Measurements from ENCODE around the gene TCF20.

TCF20 gene

DNA sequence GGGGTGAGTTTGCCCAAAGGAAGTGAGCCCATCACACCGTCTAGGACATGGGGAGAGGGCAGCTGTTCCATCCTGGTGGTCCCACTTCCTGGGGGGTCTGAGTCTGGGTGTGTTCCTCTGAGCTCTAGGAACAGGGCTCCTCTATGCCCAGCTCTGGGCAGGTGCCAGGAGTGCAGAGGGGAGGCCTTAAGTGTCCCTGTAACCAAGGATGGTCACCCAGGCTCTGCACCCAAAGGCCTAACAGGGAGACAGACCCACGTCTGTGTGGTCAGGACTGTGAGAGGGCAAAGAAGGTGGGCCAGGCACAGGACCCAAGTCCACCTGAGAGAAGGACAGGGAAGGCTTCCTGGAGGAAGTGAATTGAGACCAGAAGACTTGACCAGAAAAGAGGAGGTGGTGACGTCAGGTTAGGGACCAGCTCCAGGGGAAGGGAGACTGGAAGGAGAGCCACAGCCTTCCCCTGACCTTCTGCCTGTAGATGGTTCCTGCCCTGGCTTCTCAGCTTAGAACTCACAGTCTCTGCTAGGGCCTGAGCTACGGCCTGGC, 11.3 kb upstream of the TCF20 start:
- DNase-seq: no peak

DNA sequence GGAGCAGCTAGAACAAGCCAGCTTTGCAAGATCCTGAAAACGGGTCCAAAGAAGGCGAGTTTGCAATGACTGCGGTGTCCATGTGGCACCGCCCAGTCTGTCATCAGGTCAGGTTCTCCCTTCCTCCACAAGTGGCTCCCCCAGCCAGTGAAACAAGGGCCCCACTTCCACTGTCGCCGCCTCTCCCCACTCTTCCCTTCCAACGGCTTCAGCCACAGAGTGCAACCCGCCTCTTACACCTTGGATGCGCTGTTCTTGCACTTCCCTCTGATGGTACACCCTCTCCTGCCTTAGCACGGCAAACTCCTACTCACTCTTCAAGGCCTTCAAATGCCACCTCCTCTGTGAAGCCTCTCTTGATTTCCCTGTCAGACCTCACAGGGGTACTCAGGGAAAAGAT, 10.8 kb upstream of the TCF20 start:
- no peak for DNase-seq

GRCh38 chr22:42280836-42281235, 10.4 kb upstream of the TCF20 start:
- no peak for DNase-seq

DNA sequence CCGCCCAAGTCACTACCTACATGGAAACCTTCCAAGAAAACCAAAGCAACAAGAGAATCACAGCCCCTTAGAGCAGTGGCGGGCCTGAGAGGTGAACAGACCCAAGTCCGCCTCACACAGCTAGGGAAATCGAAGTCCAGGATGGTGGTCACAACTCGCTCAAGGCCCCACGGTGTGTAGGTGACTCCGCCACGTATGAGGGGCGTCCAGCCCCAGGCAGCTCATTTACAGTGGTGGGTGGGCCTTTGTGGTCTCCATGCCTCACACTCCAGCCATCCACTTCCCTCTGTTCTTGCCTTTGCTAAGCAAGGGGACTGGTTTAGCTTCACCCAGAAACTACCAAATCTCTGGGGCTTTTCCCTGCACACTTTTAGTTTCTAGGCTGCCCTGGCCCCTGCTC, 9.7 kb upstream of the TCF20 start:
- DNase-seq: no peak

- DNase-seq: no peak
These were observed 9.1 kb upstream of the TCF20 start for GRCh38 chr22:42279425-42280020.

DNA sequence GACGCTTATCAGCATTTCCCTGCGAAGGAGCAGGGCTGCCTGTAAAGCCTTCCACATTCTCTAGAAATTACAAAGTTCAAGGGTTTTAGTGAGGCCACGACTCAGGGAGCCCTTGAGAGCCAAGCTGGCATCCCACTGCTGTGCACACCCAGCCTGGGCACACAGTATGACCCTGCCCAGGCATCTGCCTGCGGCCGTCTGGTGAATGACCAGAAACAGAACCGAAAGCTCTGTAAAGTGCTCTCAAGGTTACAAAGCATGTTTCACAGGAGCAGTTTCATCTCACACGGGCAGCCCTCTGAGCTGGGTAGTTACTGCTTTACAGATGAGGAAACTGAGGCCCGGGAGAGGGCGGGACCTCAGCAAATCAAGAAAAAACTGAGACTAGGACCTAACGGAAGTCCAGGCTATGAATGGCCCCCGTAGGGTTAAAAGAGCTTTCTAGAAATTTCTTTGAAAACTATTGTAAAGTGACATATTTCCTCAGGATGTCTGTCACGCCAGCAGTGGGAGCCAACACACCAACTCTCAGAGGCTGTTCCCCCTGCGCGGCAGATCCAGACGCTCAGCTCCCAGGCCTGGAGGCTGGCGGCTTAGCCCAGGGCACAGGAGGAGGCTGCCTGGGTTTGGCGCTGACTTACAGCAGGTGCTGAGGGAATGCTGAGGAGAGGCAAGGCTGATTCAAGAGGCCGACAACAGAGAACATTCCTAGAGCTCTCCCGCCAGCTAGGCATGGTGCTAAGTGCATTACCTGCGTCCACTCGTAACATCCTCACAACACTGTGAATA, 7.7 kb upstream of the TCF20 start:
- DNase-seq: no peak

GRCh38 chr22:42277232-42277753, 6.8 kb upstream of the TCF20 start:
- DNase-seq: no peak

GRCh38 chr22:42275970-42276369, 5.5 kb upstream of the TCF20 start:
- DNase-seq: no peak

DNA sequence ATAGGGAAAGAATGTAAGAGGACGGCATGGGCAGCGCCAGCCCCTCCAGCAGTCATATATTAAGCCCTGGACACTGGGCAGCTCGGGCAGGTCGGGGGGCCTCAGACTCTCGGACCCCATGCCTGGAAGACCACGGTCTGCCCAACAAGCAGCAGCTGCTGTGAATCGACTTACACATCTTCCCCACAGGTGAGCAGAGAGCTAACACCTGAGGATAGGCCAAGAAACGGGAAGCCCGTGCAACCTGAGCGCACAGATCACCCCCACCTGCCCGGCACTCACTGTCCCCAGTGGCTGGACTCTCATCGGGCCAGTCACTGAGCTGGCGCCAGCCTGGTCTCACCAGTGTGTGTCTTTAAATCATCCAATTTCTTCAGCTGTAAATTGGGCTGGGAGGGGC, 4.7 kb upstream of the TCF20 start:
- DNase-seq: no peak

- no peak for DNase-seq
These were observed 3.5 kb upstream of the TCF20 start for GRCh38 chr22:42273855-42274451.

GRCh38 chr22:42272431-42272999, 2.1 kb upstream of the TCF20 start:
- no peak for DNase-seq

DNA sequence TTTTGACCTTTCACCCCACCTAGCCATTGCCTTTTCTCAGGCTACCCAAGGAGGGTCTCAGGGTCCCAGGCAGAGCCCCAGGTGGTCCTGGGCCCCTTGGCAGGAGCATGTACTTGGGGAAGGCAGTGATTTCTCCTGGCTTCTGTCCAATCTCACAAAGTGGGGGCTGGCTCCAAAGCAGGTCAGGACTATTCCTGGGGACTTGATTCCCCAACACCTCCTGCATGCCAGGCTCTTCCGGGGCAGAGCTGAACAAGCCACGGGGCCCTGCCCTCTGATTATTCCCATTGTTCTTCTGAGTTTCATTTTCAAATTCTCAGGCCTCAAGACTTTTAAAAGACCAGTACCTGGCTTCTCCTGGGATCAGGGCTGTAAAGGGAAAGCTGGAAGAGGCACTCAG, 1.5 kb upstream of the TCF20 start:
- DNase-seq: no peak

- no peak for DNase-seq
These were observed 849 bp upstream of the TCF20 start for GRCh38 chr22:42271191-42271813.

DNA sequence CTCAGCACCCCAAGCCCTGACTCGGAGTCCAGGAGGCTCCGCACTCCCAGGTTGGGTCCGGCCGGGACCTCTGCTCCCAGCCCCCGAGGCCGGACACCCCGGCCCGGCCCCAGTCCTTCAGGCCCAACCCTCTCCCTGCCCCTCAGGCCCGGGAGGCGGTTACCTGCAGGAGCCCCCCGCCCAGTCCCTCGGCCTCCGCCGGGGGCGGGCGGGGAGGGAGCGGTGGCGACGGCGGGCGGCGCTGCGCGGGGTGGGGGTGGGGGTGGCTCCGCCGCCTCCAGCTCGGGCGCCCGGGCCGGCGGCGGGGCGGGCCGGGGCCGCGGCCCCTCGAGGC, 310 bp downstream of the TCF20 start:
- no peak for DNase-seq

DNA sequence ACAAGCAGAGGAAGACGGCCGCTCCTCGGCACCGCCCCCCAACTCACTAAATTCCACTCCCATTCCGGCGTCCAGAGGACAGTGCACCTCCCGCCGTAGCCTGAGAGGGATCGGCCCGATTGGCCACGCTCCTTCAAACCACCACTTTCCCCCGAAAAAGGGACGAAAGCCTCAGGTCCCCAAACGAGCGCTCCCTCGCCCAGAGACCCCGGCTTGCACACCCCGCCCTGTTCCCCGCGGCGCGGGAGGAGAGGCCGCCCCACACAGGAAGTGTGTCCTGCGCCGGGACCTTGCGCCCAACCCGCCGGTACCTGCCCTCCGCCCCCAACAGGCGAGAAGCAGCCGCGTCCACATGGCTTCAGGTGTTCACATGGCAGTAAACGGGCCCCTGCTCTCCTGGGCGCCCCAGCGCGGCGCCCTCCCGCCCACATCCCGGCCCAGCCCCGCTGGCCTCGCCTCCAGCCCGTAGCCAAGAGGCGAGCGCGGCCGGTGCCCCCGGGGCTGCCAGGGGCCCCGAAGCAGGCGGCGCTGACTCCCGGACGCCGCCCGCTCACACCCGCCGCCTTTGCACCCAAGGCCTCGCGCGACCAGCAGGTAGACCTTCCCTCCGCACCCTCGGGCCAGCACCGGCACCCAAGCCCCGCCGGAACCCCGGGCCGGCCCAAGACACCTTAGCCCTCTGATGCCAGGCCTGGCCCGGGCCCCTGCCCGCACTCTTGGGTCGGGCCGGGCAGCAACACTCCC, 849 bp downstream of the TCF20 start:
- peak; percentile 82 for DNase-seq

DNA sequence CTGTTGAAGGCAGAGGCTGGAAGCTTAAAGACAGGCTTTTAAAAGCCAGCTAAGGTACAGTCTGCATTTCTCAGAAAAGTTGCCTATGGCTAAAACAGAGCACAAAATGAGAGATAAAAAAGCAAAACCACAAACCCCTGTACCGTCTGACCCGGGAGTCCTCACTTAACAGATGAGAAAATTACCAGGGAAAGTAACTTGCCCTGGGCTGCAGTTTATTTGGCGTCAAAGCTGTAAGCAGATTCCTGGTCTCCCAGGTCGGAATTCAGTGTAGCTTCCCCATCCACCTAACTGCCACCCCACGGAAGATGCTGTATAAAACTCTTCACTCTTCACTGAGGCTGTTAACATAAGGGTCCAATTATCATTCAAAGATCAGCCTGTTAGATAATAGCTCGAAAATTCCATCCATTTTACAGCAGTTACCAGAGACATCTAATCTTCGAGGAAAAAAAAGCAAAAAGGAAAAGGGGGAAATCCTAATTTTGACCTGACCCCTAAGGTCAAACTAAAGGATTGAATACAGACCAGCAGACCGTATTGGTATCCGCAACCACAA, 1.5 kb downstream of the TCF20 start:
- DNase-seq: no peak

DNA sequence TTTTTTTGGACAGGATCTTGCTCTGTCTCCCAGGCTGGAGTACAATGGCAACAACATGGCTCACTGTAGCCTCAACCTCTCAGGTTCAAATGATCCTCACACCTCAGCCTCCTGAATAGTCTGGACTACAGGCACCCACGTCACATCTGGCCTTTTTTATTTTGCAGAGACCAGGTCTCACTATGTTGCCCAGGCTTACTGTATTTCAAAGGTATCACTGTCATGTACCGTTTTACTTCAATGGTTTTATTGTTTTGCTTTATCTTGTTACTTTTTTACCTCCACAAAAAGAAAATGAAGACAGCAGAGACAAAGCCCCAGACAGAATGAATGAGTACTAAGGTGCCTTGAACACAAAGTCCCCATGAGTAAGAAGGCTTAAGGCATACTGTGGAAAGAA, 5.1 kb downstream of the TCF20 start:
- no peak for DNase-seq

GRCh38 chr22:42263944-42264343, 6.5 kb downstream of the TCF20 start:
- no peak for DNase-seq

DNA sequence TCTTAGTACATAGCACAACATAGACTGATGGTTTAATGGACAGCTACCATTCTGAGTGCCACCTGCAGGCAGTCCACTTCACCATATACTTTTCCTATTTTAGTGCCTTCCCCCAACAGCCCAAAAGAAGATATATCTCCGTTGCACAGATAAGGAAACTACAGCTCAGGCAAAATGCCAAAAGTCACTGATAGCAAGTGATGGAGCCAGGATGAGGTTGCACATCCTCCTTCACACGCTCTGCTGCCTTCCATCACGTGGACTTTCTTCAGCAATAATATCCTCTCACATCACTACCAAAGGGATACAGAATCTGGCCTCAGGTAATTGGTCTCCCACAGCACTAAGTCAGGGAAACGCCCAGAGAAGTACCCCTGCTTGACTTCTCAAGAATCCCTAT, 7.5 kb downstream of the TCF20 start:
- DNase-seq: no peak

DNA sequence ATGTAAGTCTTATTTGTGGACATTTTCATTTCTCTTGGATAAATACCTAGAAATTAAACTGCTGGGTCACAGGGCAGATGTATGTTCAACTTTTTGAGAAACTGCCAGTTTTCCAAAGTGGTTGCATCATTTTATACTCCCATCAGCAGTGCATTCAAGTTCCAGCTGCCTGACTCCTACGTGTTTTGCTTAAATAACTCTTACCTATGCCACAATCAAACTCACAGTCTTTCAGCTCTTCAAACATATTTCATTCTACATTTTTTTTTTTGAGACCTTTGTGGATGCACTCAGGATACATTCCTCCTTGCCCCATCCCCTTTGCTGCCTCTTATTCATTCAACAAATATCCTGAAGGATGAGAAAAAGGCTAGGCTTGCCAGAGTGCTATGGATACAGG, 9.2 kb downstream of the TCF20 start:
- DNase-seq: no peak

DNA sequence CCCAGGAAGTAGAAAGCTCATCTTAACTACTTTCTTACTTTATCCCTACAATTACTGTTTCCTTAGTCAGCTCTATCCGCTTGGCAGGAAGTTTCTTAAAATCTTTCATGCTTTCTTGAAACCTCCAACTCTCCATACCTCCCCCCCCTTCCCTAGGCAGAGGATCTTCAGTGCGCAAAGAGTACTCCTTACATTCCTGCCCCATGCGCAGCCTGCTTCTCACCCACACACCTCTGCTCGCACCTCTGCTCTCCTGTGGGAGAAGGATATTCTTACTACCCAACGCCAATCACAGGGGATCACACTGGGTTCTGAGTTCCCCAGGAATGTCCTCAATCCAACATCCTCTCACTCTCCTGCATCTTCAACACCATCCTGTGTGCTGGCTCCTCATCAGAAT, 12.3 kb downstream of the TCF20 start:
- DNase-seq: no peak

DNA sequence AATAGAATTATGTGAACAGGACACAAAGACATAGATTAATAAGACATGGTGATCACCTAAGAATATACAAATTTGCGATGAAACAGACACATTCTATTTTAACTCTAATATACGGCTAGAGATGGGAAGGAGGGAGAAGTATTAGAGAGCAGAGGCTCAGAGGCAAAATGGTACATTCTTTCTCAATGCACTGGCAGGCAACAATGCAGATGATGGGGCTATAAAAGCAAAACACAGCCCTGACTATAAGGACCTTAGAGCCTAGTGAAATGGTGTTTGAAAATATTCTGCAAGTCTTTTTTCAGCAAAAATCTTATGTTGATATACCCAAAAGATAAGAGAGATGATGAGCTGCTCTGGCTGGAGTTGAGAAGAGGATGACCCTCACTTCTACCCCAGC, 13.1 kb downstream of the TCF20 start:
- DNase-seq: no peak
